Neural cell (in vitro differentiated cells): ENCODE measurements around the gene FCER1A. TPM values are rescaled to one million over a fixed set of nuclear protein-coding genes. Genes with fewer than 3 reads are reported as not detected.

ENCODE experiments used
- H2AFZ ChIP-seq: fragments of 200-600, 300-800 bp; sonication (generic), shearing (Covaris generic); 2 replicates; pipeline ENCODE4 v1.6.0; 2014; ENCODE audit warnings: low read depth, mild to moderate bottlenecking, antibody characterized with exemption, low read length, moderate library complexity
- H3F3A ChIP-seq: fragments of 200-600 bp; shearing (Covaris generic); 2 replicates; pipeline ENCODE4 v1.6.1; 2016; ENCODE audit warnings: mild to moderate bottlenecking, moderate library complexity, mixed read lengths, antibody characterized with exemption, low read length; ENCODE audit not compliant: insufficient read depth, poor library complexity, severe bottlenecking
- H3K27ac ChIP-seq: fragments of 200-600, 300-800 bp; sonication (generic), shearing (Covaris generic); 2 replicates; pipeline ENCODE4 v1.5.1; 2014; ENCODE audit warnings: mild to moderate bottlenecking, low read length, moderate library complexity
- H3K27me3 ChIP-seq: fragments of 300-800, 200-600 bp; sonication (generic), shearing (Covaris generic); 2 replicates; pipeline ENCODE4 v1.6.0; 2014; ENCODE audit warnings: mild to moderate bottlenecking, low read depth, low read length, moderate library complexity; ENCODE audit not compliant: insufficient read depth
- H3K36me3 ChIP-seq: fragments of 300-800, 200-600 bp; sonication (generic), shearing (Covaris generic); 2 replicates; pipeline ENCODE4 v1.5.1; 2014; ENCODE audit warnings: mild to moderate bottlenecking, antibody characterized with exemption, low read length, moderate library complexity; ENCODE audit not compliant: insufficient read depth
- H3K4me2 ChIP-seq: fragments of 300-800, 200-600 bp; sonication (generic), shearing (Covaris generic); 2 replicates; pipeline ENCODE4 v1.6.0; 2014; ENCODE audit warnings: mild to moderate bottlenecking, low read length
- H3K4me3 ChIP-seq: fragments of 300-800, 200-600 bp; sonication (generic), shearing (Covaris generic); 2 replicates; pipeline ENCODE4 v1.5.1; 2014; ENCODE audit warnings: mild to moderate bottlenecking, low read length, moderate library complexity
- H3K79me2 ChIP-seq: fragments of 200-600 bp; shearing (Covaris generic); replicated peaks from 2 replicates; pipeline ENCODE4 v1.6.0; 2014; ENCODE audit warnings: mild to moderate bottlenecking, low read length, moderate library complexity; ENCODE audit not compliant: insufficient read depth
- H3K9ac ChIP-seq: fragments of 300-800, 200-600 bp; sonication (generic), shearing (Covaris generic); 2 replicates; pipeline ENCODE4 v1.6.1; 2016; ENCODE audit warnings: mild to moderate bottlenecking, low read length, mixed read lengths
- H3K9me2 ChIP-seq: fragments of 200-600 bp; shearing (Covaris generic); 2 replicates; pipeline ENCODE4 v1.6.1; 2016; ENCODE audit warnings: mild to moderate bottlenecking, low read length, mixed read lengths; ENCODE audit not compliant: insufficient read depth
- H3K9me3 ChIP-seq: fragments of 200-600, 300-800 bp; sonication (generic), shearing (Covaris generic); 2 replicates; pipeline ENCODE4 v1.6.1; 2016; ENCODE audit warnings: mild to moderate bottlenecking, mixed run types, low read length, moderate library complexity, mixed read lengths
- H4K20me1 ChIP-seq: fragments of 200-600 bp; shearing (Covaris generic); 2 replicates; pipeline ENCODE4 v1.6.1; 2016; ENCODE audit warnings: mild to moderate bottlenecking, mixed run types; ENCODE audit not compliant: insufficient read depth
- EP300 ChIP-seq: fragments of 450-650 bp; conservative IDR thresholded peaks from 2 replicates; pipeline ENCODE4 v1.6.1; 2014; ENCODE audit warnings: antibody characterized with exemption, mild to moderate bottlenecking, moderate library complexity; ENCODE audit not compliant: poor library complexity, severe bottlenecking
- EZH2 ChIP-seq: fragments of 200-600, 300-800 bp; shearing (Covaris generic), sonication (generic); IDR thresholded peaks from 2 replicates; pipeline ENCODE4 v1.6.1; 2014; ENCODE audit warnings: antibody characterized with exemption, low read length, borderline replicate concordance, mild to moderate bottlenecking; ENCODE audit not compliant: insufficient read depth, poor library complexity, severe bottlenecking
- MXI1 ChIP-seq: fragments of 450-650 bp; conservative IDR thresholded peaks from 2 replicates; pipeline ENCODE4 v1.6.1; 2014; ENCODE audit warnings: antibody characterized with exemption, mild to moderate bottlenecking; ENCODE audit not compliant: poor library complexity, severe bottlenecking
- POLR2AphosphoS5 ChIP-seq: IDR thresholded peaks from 2 replicates; pipeline ENCODE4 v1.6.1; 2012
- RAD21 ChIP-seq: fragments of 450-650 bp; conservative IDR thresholded peaks from 2 replicates; pipeline ENCODE4 v1.6.1; 2014; ENCODE audit warnings: antibody characterized with exemption, mild to moderate bottlenecking, moderate library complexity
- SMC3 ChIP-seq: fragments of 450-650 bp; conservative IDR thresholded peaks from 2 replicates; pipeline ENCODE4 v1.6.1; 2014; ENCODE audit warnings: antibody characterized with exemption, mild to moderate bottlenecking, moderate library complexity; ENCODE audit not compliant: poor library complexity
- TAF1 ChIP-seq: IDR thresholded peaks from 2 replicates; pipeline ENCODE4 v1.6.1; 2012; ENCODE audit warnings: low read depth
- polyA plus RNA-seq: library from polyadenylated mRNA; depleted of rRNA; stranded (reverse); fragments of >200 nt; gene quantifications from 2 replicates; pipeline ENCODE4 v1.2.3, GENCODE V29; 2014
- TF ChIP-seq, protein P1 (sequence below): fragments of 450-650 bp; IDR thresholded peaks from 2 replicates; pipeline ENCODE4 v1.5.1; 2014; ENCODE audit warnings: antibody characterized with exemption, mild to moderate bottlenecking, moderate library complexity; ENCODE audit not compliant: poor library complexity, severe bottlenecking
- TF ChIP-seq, protein P2 (sequence below): IDR thresholded peaks from 2 replicates; pipeline ENCODE4 v1.6.1; 2012; ENCODE audit warnings: borderline replicate concordance

Gene FCER1A
- polyA plus RNA-seq, 1 donor from 2014 or later = not detected

GRCh38 chr1:159334797-159335196 is 32.7 kb downstream of the FCER1A start:
- Histone ChIP-seq H3F3A (no peaks in the 10 kb centered on the region), H3K27ac (no peak overlapping the region), H4K20me1 (no peaks in the 10 kb centered on the region), H3K27me3 (no peaks in the 10 kb centered on the region), H3K9me2 (no peaks in the 10 kb centered on the region), H3K36me3 (no peaks in the 10 kb centered on the region), H3K4me2 (no peak overlapping the region), H3K4me3 (no peak overlapping the region), H3K9me3 (no peaks in the 10 kb centered on the region), H2AFZ (no peak overlapping the region), H3K79me2 (no peaks in the 10 kb centered on the region), H3K9ac (no peak overlapping the region)
- no peak for TF ChIP-seq POLR2AphosphoS5
- TF ChIP-seq TAF1 = no peak
- TF ChIP-seq, protein P1, sequence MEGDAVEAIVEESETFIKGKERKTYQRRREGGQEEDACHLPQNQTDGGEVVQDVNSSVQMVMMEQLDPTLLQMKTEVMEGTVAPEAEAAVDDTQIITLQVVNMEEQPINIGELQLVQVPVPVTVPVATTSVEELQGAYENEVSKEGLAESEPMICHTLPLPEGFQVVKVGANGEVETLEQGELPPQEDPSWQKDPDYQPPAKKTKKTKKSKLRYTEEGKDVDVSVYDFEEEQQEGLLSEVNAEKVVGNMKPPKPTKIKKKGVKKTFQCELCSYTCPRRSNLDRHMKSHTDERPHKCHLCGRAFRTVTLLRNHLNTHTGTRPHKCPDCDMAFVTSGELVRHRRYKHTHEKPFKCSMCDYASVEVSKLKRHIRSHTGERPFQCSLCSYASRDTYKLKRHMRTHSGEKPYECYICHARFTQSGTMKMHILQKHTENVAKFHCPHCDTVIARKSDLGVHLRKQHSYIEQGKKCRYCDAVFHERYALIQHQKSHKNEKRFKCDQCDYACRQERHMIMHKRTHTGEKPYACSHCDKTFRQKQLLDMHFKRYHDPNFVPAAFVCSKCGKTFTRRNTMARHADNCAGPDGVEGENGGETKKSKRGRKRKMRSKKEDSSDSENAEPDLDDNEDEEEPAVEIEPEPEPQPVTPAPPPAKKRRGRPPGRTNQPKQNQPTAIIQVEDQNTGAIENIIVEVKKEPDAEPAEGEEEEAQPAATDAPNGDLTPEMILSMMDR = no peak
- TF ChIP-seq, protein P2, sequence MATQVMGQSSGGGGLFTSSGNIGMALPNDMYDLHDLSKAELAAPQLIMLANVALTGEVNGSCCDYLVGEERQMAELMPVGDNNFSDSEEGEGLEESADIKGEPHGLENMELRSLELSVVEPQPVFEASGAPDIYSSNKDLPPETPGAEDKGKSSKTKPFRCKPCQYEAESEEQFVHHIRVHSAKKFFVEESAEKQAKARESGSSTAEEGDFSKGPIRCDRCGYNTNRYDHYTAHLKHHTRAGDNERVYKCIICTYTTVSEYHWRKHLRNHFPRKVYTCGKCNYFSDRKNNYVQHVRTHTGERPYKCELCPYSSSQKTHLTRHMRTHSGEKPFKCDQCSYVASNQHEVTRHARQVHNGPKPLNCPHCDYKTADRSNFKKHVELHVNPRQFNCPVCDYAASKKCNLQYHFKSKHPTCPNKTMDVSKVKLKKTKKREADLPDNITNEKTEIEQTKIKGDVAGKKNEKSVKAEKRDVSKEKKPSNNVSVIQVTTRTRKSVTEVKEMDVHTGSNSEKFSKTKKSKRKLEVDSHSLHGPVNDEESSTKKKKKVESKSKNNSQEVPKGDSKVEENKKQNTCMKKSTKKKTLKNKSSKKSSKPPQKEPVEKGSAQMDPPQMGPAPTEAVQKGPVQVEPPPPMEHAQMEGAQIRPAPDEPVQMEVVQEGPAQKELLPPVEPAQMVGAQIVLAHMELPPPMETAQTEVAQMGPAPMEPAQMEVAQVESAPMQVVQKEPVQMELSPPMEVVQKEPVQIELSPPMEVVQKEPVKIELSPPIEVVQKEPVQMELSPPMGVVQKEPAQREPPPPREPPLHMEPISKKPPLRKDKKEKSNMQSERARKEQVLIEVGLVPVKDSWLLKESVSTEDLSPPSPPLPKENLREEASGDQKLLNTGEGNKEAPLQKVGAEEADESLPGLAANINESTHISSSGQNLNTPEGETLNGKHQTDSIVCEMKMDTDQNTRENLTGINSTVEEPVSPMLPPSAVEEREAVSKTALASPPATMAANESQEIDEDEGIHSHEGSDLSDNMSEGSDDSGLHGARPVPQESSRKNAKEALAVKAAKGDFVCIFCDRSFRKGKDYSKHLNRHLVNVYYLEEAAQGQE = no peak
- no peak for TF ChIP-seq RAD21
- TF ChIP-seq EP300 = no peak
- no peak for TF ChIP-seq EZH2
- no peak for TF ChIP-seq SMC3
- TF ChIP-seq MXI1 = no peak

DNA sequence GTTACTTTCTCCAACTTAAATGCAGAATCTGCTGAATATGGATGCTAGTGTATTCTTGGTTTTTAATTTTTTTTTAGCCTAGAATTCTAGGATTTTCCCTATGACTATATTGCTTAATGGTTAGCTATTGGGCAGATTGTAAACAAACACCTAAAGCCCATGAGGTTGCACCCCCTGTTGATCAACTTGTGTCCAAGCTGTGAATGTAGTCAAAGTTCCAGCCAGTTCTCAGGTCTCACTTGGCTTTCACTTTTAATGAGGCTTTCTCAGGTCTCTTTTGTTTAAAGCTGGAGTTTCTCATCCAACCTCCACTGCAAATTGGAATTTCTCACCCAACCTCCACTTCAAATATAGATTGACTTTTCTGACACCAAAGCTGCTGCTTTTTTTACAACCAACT is 35.9 kb downstream of the FCER1A start:
- Histone ChIP-seq H3K27me3 (no peaks in the 10 kb centered on the region), H3K36me3 (no peaks in the 10 kb centered on the region), H4K20me1 (no peaks in the 10 kb centered on the region), H3K9me3 (no peaks in the 10 kb centered on the region), H3K9ac (no peak overlapping the region), H3K4me2 (no peak overlapping the region), H3K9me2 (no peaks in the 10 kb centered on the region), H3F3A (no peaks in the 10 kb centered on the region), H2AFZ (no peak overlapping the region), H3K4me3 (no peak overlapping the region), H3K27ac (no peak overlapping the region), H3K79me2 (no peaks in the 10 kb centered on the region)
- TF ChIP-seq TAF1 = no peak
- no peak for TF ChIP-seq POLR2AphosphoS5
- no peak for TF ChIP-seq SMC3
- TF ChIP-seq, protein P1 = no peak
- no peak for TF ChIP-seq EP300
- TF ChIP-seq, protein P2 = no peak
- no peak for TF ChIP-seq MXI1
- TF ChIP-seq RAD21 = no peak
- TF ChIP-seq EZH2 = no peak
